NCI-H1436 treated with DMSO at 0.1 percent for 48 hours (cell line): Measurements from ENCODE around the gene WBP2.
"Not testable (repeated sequence)": the region's sequence is repeated elsewhere in the genome, so short reads cannot be mapped to it uniquely, and the experiment has no call there.

Experiments
- DNase-seq: peaks from one replicate; lab custom pipeline; 2025; lab: John Stamatoyannopoulos, UW

WBP2 gene

DNA sequence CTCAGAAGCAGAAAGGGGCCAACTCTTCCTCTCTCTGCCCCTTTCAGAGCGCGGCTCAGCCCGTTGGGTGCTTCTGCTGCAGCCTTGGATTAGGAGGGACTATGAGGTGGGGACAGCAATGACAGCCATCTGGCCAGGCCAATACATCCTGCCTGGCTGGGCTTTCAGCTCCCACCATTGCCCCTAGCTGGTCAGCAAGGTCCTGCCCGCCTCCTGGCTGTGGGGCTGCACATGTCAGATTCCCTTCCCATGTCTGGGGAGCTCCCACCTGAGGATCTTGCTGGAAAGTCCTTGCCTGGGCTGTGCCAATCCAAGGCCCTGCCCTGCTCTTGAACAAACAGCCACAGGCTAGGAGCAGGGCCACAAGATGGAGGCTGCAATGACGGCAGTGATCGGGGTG, 33.3 kb upstream of the WBP2 start:
- DNase-seq, result no peak

DNA sequence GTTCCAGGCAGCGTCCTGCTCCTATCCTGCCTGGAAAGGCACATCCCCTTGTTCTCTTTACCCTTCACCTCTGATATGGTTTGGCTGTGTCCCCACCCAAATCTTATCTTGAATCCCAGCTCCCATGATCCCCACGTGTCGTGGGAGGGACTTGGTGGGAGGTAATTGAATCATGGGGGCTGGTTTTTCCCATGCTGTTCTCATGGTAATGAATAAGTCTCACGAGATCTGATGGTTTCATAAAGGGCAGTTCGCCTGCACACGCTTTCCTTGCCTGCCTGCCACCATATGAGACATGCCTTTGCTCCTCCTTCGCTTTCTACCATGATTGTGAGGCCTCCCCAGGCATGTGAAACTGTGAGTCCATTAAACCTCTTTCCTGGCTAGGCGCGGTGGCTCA, 30.7 kb upstream of the WBP2 start:
- DNase-seq, result not testable (repeated sequence)

GRCh38 chr17:75885431-75885830, 30.3 kb upstream of the WBP2 start:
- no peak for DNase-seq

DNA sequence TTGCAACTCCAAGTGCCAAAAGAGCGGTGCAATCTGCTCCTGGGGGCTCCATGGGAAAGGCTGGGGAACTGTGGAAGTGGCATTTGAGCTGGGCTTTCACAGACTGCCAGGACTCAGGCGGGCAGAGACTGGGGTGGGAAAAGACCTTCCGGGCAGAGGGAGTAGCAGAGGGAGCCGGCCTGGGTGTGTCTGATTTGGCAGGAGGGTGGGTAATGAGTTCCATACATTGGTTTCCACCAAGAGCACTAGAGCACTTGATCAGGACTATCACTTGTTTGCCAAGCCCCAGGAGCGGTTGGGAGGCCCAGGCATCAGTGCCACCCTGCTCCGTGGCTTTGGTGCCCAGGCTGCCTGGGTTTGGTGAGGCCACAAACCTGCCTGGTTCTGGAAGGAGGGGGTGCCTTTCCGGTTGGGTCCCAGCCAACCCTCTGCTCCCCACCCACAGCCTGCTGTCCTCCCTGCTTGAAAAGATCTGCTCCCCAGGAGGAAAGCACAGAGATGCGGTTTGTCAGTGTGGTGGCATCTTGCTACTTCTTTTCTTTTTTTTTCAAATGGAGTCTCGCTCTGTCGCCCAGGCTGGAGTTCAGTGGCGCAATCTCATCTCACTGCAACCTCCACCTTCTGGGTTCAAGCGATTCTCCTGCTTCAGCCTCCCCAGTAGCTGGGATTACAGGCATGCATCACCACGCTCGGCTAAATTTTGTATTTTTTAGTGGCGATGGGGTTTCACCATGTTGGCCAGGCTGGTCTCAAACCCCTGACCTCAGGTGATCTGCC, 26.7 kb upstream of the WBP2 start:
- no peak for DNase-seq

- no peak for DNase-seq
Measured at GRCh38 chr17:75880266-75880665, 25.1 kb upstream of the WBP2 start.

- DNase-seq, result no peak
Measured at GRCh38 chr17:75878174-75878998, 23.3 kb upstream of the WBP2 start, which contains the start of gene TRIM47. TRIM47 (minus strand) TSS chr17:75878581; CDS start chr17:75878548, 33 bp downstream.

- DNase-seq, result no peak
Measured at GRCh38 chr17:75877752-75878173, 22.6 kb upstream of the WBP2 start.

- no peak for DNase-seq
Measured at GRCh38 chr17:75876938-75877751, 22.0 kb upstream of the WBP2 start.

- no peak for DNase-seq
Measured at GRCh38 chr17:75876190-75876937, 21.2 kb upstream of the WBP2 start.

GRCh38 chr17:75875940-75876189, 20.7 kb upstream of the WBP2 start:
- peak; percentile 63 for DNase-seq

DNA sequence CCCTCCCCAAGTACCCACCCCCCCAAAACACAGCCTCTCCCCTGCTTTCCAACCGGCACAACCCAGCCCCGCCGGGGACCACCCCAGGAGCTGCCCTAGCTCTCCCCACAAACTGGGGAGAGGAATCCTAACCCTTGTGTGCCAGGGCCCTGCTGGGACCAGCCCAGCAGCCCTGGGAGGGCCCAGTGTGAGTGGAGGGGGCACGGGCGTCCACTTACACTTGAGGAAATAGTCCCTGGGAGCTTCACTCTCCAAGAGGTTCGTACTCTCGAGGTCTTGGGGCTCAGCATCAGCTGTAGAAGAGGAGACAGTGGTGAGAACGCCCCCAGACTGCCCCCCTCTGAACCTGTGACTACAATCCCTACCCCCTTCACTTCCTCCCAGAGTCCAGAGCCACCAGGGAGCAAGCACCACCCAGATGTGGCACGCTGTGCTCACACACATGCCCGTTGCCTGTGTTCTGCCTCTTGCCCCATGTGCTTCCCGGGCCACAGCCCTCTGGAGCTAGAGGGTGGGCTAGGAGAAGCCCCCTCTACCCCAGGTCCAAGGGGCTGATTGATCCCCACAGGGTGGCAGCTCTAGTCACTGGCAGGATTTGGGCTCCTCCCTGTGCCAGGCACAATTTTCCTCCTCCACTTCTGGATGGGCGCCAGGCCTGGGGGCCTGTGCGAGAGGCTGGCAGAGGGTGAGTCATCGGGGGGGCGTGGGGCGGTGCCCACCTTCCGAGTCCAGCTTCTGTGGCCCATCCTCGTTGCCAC, 20.2 kb upstream of the WBP2 start:
- DNase-seq, result no peak

- DNase-seq, result no peak
Measured at GRCh38 chr17:75874323-75875181, 19.4 kb upstream of the WBP2 start.

- no peak for DNase-seq
Measured at GRCh38 chr17:75873587-75874322, 18.6 kb upstream of the WBP2 start.

- no peak for DNase-seq
Measured at GRCh38 chr17:75872434-75873351, 17.6 kb upstream of the WBP2 start.

DNA sequence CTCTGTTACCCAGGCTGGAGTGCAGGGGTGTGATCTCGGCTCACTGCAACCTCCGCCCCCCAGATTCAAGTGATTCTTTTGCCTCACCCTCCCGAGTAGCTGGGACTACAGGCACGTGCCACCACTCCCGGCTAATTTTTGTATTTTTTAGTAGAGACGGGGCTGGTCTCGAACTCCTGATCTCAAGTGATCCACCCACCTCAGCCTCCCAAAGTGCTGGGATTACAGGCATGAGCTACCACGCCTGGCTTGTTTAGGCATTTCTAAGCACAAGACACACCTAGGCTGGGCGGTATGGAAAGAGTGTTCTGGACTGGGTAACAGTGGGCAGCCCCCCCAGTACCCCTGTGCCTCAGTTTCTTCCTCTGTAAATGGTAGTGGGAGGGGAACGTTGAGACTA, 15.1 kb upstream of the WBP2 start:
- DNase-seq, result not testable (repeated sequence)

DNA sequence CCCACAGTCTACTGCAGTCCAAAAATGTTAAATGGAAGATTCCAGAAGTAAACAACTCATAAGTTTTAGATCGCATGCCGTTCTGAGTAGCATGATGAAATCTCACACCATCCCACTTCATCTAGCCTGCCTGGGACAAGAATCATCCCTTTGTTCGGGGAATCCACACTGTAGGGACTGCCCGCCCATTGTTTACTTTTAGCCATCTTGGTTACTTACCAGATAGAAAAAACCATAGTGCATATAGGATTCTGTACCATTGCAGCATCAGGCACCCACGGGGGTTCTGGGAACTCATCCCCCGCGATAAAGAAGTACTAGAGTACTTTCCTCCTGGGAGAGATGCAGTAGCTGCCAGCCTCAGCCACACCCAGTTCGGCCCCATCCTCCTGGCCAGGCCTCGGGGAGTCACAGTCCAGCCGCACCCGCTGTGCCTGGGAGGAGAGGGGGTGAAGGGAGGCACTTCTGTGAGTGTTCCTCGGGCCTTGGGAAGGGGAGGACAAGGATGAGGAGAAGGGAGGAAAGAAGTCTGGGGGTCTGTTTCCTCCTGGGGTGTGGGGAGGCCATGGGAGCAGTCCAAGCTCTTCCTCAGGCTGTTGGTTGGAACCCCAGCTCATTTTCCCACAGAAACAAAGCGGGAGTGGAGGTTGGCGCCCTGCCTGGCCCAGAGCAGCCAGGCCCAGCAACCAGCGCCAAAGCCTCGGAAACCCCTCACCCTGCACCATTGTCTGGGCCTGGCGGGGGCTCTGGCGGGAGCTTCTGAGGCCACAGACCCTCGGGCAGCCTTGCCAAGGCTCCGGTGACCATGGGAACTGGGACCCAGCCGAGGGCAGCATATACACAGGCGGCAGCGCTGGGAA, 14.4 kb upstream of the WBP2 start:
- DNase-seq, result no peak

- DNase-seq, result not testable (repeated sequence)
Measured at GRCh38 chr17:75868730-75869281, 13.7 kb upstream of the WBP2 start.
